Muscle layer of colon (tissue), 2 donors: ENCODE data around the gene HES4.
A peak's percentile ranks its signal among the peaks of the same experiment; 100 is the strongest.

Experiments used
- H3K27ac ChIP-seq: one replicate; pipeline ENCODE4 v1.7.0; 2013; ENCODE audit warnings: low read depth, mild to moderate bottlenecking, low read length, moderate library complexity
- H3K27me3 ChIP-seq, 2 donors: one replicate each; pipeline ENCODE4 v1.7.0; 2013; ENCODE audit warnings: low read length in 2 of 2, mild to moderate bottlenecking in 2 of 2; ENCODE audit not compliant: insufficient read depth in 2 of 2, control insufficient read depth in 1 of 2
- H3K36me3 ChIP-seq: one replicate; pipeline ENCODE4 v1.7.0; 2013; ENCODE audit warnings: mild to moderate bottlenecking, low read length; ENCODE audit not compliant: insufficient read depth
- H3K4me1 ChIP-seq: one replicate; pipeline ENCODE4 v1.7.0; 2013; ENCODE audit warnings: mild to moderate bottlenecking, low read length; ENCODE audit not compliant: insufficient read depth
- H3K4me3 ChIP-seq, 2 donors: one replicate each; pipeline ENCODE4 v1.7.0; 2013; ENCODE audit warnings: low read length in 2 of 2, low read depth in 1 of 2, mild to moderate bottlenecking in 1 of 2, moderate library complexity in 1 of 2
- H3K9ac ChIP-seq: one replicate; pipeline ENCODE4 v1.7.0; 2013; ENCODE audit warnings: low read length
- H3K9me3 ChIP-seq: one replicate; pipeline ENCODE4 v1.7.0; 2013; ENCODE audit warnings: mild to moderate bottlenecking, low read length
- donor health status: abdominal sarcoma.
- donor health status: Adenocarcinoma of cecum.

Gene HES4

GRCh38 chr1:999725-1000356 lies at the start of gene HES4:
Gene HES4 (minus strand): TSS chr1:1000097. CDS start chr1:999973, 124 bp downstream.
- Histone ChIP-seq H3K4me3 (peak within 1 kb of the TSS; percentile 53 to 65), H3K9me3 (no peaks in the 10 kb centered on the region), H3K36me3 (no peaks in the 10 kb centered on the region), H3K27me3 (peaks cover 0 to 21% of the 10 kb centered on the region in 2 donors), H3K27ac (peak within 1 kb of the TSS; percentile 96), H3K4me1 (peaks cover 2% of the 10 kb centered on the region), H3K9ac (peak within 1 kb of the TSS; percentile 53)

DNA sequence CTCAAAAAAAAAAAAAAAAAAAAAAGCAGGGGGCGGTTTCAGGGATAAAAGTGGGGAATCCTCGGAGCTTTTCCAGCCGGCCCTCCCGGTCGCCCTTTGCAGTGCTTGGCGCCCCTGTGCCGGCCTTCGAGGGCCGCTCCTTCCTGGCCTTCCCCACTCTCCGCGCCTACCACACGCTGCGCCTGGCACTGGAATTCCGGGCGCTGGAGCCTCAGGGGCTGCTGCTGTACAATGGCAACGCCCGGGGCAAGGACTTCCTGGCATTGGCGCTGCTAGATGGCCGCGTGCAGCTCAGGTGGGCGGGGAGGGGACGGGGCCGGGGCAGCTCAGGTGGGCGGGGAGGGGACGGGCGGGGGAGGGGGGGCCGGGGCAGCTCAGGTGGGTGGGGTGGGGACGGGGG lies 48.9 kb upstream of the HES4 start:
- Histone ChIP-seq H3K4me3 (no peak overlapping the region), H3K27me3 (no peaks in the 10 kb centered on the region), H3K9me3 (no peaks in the 10 kb centered on the region), H3K36me3 (no peaks in the 10 kb centered on the region), H3K9ac (no peak overlapping the region), H3K27ac (no peak overlapping the region), H3K4me1 (no peaks in the 10 kb centered on the region)

- Histone ChIP-seq H3K9me3 (no peaks in the 10 kb centered on the region), H3K27me3 (no peaks in the 10 kb centered on the region), H3K4me1 (no peaks in the 10 kb centered on the region), H3K9ac (no peak overlapping the region), H3K27ac (no peak overlapping the region), H3K4me3 (no peak overlapping the region), H3K36me3 (no peaks in the 10 kb centered on the region)
Observed at GRCh38 chr1:1047963-1048362, 48.1 kb upstream of the HES4 start.

GRCh38 chr1:1047407-1047806 lies 47.5 kb upstream of the HES4 start:
- H3K9me3 ChIP-seq = no peaks in the 10 kb centered on the region

GRCh38 chr1:1046767-1047166 lies 46.9 kb upstream of the HES4 start:
- Histone ChIP-seq H3K4me3 (no peak overlapping the region), H3K27ac (no peak overlapping the region), H3K9me3 (no peaks in the 10 kb centered on the region), H3K36me3 (no peaks in the 10 kb centered on the region), H3K9ac (no peak overlapping the region), H3K27me3 (no peaks in the 10 kb centered on the region), H3K4me1 (no peaks in the 10 kb centered on the region)

More at GRCh38 chr1:1047407-1047806, 47.5 kb upstream of the HES4 start:
- Histone ChIP-seq H3K9ac (no peak overlapping the region), H3K4me1 (no peaks in the 10 kb centered on the region), H3K27me3 (no peaks in the 10 kb centered on the region), H3K36me3 (no peaks in the 10 kb centered on the region), H3K4me3 (no peak overlapping the region), H3K27ac (no peak overlapping the region)

GRCh38 chr1:1046243-1046642 lies 46.3 kb upstream of the HES4 start:
- H3K27me3 ChIP-seq = no peaks in the 10 kb centered on the region
- no peaks in the 10 kb centered on the region for H3K36me3 ChIP-seq
- no peak overlapping the region for H3K27ac ChIP-seq
- H3K4me3 ChIP-seq = no peak overlapping the region
- no peaks in the 10 kb centered on the region for H3K9me3 ChIP-seq
- no peak overlapping the region for H3K9ac ChIP-seq
- H3K4me1 ChIP-seq = no peaks in the 10 kb centered on the region

- Histone ChIP-seq H3K36me3 (no peaks in the 10 kb centered on the region), H3K9me3 (no peaks in the 10 kb centered on the region), H3K4me3 (no peak overlapping the region), H3K27ac (no peak overlapping the region), H3K27me3 (peaks cover 0 to 2% of the 10 kb centered on the region in 2 donors), H3K4me1 (peaks cover under 1% of the 10 kb centered on the region), H3K9ac (no peak overlapping the region)
Observed at GRCh38 chr1:1045129-1045528, 45.2 kb upstream of the HES4 start.

- no peaks in the 10 kb centered on the region for H3K9me3 ChIP-seq
- peaks cover 0 to 7% of the 10 kb centered on the region in 2 donors for H3K27me3 ChIP-seq
- peaks cover 6% of the 10 kb centered on the region for H3K4me1 ChIP-seq
- H3K4me3 ChIP-seq = no peak overlapping the region
- H3K9ac ChIP-seq = no peak overlapping the region
- no peaks in the 10 kb centered on the region for H3K36me3 ChIP-seq
- no peak overlapping the region for H3K27ac ChIP-seq
Observed at GRCh38 chr1:1044455-1045078, 44.7 kb upstream of the HES4 start.

GRCh38 chr1:1043921-1044320 lies 44.0 kb upstream of the HES4 start:
- H3K9ac ChIP-seq = no peak overlapping the region
- no peaks in the 10 kb centered on the region for H3K9me3 ChIP-seq
- H3K4me3 ChIP-seq = no peak overlapping the region
- H3K27ac ChIP-seq = no peak overlapping the region
- H3K27me3 ChIP-seq = peaks cover 0 to 7% of the 10 kb centered on the region in 2 donors
- peaks cover 6% of the 10 kb centered on the region for H3K4me1 ChIP-seq
- H3K36me3 ChIP-seq = no peaks in the 10 kb centered on the region

- Histone ChIP-seq H3K27ac (no peak overlapping the region), H3K27me3 (peaks cover 0 to 7% of the 10 kb centered on the region in 2 donors), H3K36me3 (no peaks in the 10 kb centered on the region), H3K9ac (no peak overlapping the region), H3K4me1 (peaks cover 6% of the 10 kb centered on the region), H3K4me3 (no peak overlapping the region), H3K9me3 (no peaks in the 10 kb centered on the region)
Observed at GRCh38 chr1:1043411-1043810, 43.5 kb upstream of the HES4 start.

DNA sequence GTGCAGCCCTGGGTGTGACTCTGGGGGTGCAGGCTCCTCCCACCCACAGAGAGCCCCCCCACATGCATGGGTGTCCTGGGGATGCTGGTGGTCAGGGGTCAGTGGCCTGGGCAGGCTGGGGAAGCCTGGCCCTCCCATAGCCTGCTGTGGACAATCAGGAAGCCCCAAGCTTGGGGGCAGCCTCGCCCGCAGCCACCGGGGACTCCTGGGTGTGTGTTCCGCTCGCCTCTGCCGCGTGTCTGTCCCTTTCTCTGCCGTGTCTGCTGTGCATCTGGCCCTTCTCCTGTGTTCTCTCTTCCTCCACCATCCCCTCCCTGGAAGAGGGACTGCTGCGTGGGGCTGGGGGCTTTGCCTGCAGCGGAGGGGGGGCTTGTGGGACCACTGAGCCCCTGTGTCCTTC lies 42.9 kb upstream of the HES4 start:
- no peaks in the 10 kb centered on the region for H3K36me3 ChIP-seq

DNA sequence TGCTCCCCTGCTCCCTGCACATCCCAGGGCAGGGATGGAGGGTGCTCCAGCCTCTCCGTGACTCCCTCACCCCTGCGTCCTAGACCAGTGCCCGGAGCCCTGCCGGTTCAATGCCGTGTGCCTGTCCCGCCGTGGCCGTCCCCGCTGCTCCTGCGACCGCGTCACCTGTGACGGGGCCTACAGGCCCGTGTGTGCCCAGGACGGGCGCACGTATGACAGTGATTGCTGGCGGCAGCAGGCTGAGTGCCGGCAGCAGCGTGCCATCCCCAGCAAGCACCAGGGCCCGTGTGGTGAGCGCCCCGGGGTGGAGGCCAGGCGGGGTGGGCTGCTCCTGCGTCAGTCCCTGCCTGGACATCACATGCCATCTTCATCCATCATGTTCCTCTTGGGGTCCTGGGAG lies 42.0 kb upstream of the HES4 start:
- Histone ChIP-seq H3K36me3 (no peaks in the 10 kb centered on the region), H3K27me3 (peaks cover 0 to 17% of the 10 kb centered on the region in 2 donors)

More for the DNA sequence above, 42.9 kb upstream of the HES4 start:
- H3K9me3 ChIP-seq = no peaks in the 10 kb centered on the region
- no peak overlapping the region for H3K27ac ChIP-seq
- H3K27me3 ChIP-seq = peaks cover 0 to 8% of the 10 kb centered on the region in 2 donors
- H3K9ac ChIP-seq = no peak overlapping the region
- no peak overlapping the region for H3K4me3 ChIP-seq
- peaks cover 6% of the 10 kb centered on the region for H3K4me1 ChIP-seq

More for the DNA sequence above, 42.0 kb upstream of the HES4 start:
- no peaks in the 10 kb centered on the region for H3K9me3 ChIP-seq
- peaks cover 6% of the 10 kb centered on the region for H3K4me1 ChIP-seq
- no peak overlapping the region for H3K9ac ChIP-seq
- H3K4me3 ChIP-seq = no peak overlapping the region
- H3K27ac ChIP-seq = no peak overlapping the region
